GM12878 (cell line): ENCODE data around the gene IMMT. TPM values are rescaled to one million over a fixed set of nuclear protein-coding genes. Genes with fewer than 3 reads are reported as not detected.

Experiments used
- CBFB ChIP-seq: IDR thresholded peaks from 2 replicates; pipeline ENCODE4 v1.6.1; 2016; ENCODE audit warnings: antibody characterized with exemption, low read depth
- EZH2 ChIP-seq: IDR thresholded peaks from 2 replicates; pipeline ENCODE4 v1.6.1; 2012; ENCODE audit warnings: low read depth, mild to moderate bottlenecking, control low read depth, inconsistent platforms, low read length, borderline replicate concordance; ENCODE audit not compliant: control insufficient read depth
- GATAD2B ChIP-seq: fragments of 450-650 bp; conservative IDR thresholded peaks from 2 replicates; pipeline ENCODE4 v1.6.1; 2017; ENCODE audit warnings: low read depth, mild to moderate bottlenecking, moderate library complexity
- HDAC2 ChIP-seq: fragments of 200-600 bp; sonication (generic); IDR thresholded peaks from 2 replicates; pipeline ENCODE4 v1.6.1; 2017
- JUNB ChIP-seq: IDR thresholded peaks from 2 replicates; pipeline ENCODE4 v1.6.1; 2016; ENCODE audit warnings: antibody characterized with exemption, mild to moderate bottlenecking
- MTA3 ChIP-seq: IDR thresholded peaks from 2 replicates; pipeline ENCODE4 v1.6.1; 2012; ENCODE audit warnings: low read length, inconsistent platforms, borderline replicate concordance
- MYC ChIP-seq: IDR thresholded peaks from 2 replicates; pipeline ENCODE4 v1.6.1; 2011; ENCODE audit warnings: mild to moderate bottlenecking, low read length, moderate library complexity, inconsistent platforms; ENCODE audit not compliant: insufficient read depth, insufficient replicate concordance, insufficient read length, severe bottlenecking
- RELA ChIP-seq: fragments of 450-650 bp; IDR thresholded peaks from 2 replicates; pipeline ENCODE4 v1.8.0; 2014; ENCODE audit warnings: borderline replicate concordance; ENCODE audit not compliant: partially characterized antibody
- RFX5 ChIP-seq: IDR thresholded peaks from 2 replicates; pipeline ENCODE4 v1.6.1; 2011; ENCODE audit warnings: low read depth, low read length, improper control_type of control experiment
- STAT1 ChIP-seq: fragments of 450-650 bp; conservative IDR thresholded peaks from 2 replicates; pipeline ENCODE4 v1.6.1; 2014; ENCODE audit warnings: antibody characterized with exemption, mild to moderate bottlenecking
- ZSCAN29 ChIP-seq: fragments of 450-650 bp; IDR thresholded peaks from 2 replicates; pipeline ENCODE4 v1.6.1; 2017; ENCODE audit warnings: mild to moderate bottlenecking, moderate library complexity
- polyA plus RNA-seq, 11 experiments: library from polyadenylated mRNA; depleted of rRNA in 4 of 11; unstranded in 6 of 11; stranded (reverse) in 5 of 11; fragments of >200 nt; fragmentation: Nextera tagmentation in 4 of 11; fragmentation: Illumina TruSeq in 1 of 11; extraction: Ambion mirVana in 4 of 11; extraction: Trizol in 1 of 11; gene quantifications; 1 replicate in 1 of 11; 2 replicates in 10 of 11; pipeline versions ENCODE4 v1.2.1 to v1.2.3, GENCODE V29; 2011 to 2016; ENCODE audit warnings: inconsistent platforms in 2 of 11, missing spikeins in 2 of 11, low read depth in 1 of 11
- total RNA-seq, 4 experiments: library from RNA; depleted of rRNA in 3 of 4; stranded (reverse); fragments of >200 nt in 3 of 4; fragmentation: Illumina TruSeq in 1 of 4; extraction: Trizol in 1 of 4; gene quantifications; 2 replicates each; pipeline versions ENCODE4 v1.2.1 to v1.2.3, GENCODE V29; 2013 to 2021
- TF ChIP-seq, protein P1 (sequence below): fragments of 450-650 bp; IDR thresholded peaks from 2 replicates; pipeline ENCODE4 v1.6.1; 2016; ENCODE audit warnings: mild to moderate bottlenecking, moderate library complexity, borderline replicate concordance
- TF ChIP-seq, protein P2 (sequence below): fragments of 150-350 bp; IDR thresholded peaks from 2 replicates; pipeline ENCODE4 v1.6.1; 2016; ENCODE audit warnings: low read depth, low read length
- TF ChIP-seq, protein P3 (sequence below): fragments of 450-650 bp; IDR thresholded peaks from 2 replicates; pipeline ENCODE4 v1.6.1; 2017; ENCODE audit warnings: mild to moderate bottlenecking, moderate library complexity
- TF ChIP-seq, protein P4 (sequence below): IDR thresholded peaks from 2 replicates; pipeline ENCODE4 v1.6.1; 2012; ENCODE audit warnings: low read depth, low read length, improper control_type of control experiment

Gene IMMT
- total and polyA plus RNA-seq, 10 of the 15 experiments (the other 5 are each of a cell fraction or from before 2014, with no cell fraction given), result 78.4 to 149 (median 98.7) TPM

DNA sequence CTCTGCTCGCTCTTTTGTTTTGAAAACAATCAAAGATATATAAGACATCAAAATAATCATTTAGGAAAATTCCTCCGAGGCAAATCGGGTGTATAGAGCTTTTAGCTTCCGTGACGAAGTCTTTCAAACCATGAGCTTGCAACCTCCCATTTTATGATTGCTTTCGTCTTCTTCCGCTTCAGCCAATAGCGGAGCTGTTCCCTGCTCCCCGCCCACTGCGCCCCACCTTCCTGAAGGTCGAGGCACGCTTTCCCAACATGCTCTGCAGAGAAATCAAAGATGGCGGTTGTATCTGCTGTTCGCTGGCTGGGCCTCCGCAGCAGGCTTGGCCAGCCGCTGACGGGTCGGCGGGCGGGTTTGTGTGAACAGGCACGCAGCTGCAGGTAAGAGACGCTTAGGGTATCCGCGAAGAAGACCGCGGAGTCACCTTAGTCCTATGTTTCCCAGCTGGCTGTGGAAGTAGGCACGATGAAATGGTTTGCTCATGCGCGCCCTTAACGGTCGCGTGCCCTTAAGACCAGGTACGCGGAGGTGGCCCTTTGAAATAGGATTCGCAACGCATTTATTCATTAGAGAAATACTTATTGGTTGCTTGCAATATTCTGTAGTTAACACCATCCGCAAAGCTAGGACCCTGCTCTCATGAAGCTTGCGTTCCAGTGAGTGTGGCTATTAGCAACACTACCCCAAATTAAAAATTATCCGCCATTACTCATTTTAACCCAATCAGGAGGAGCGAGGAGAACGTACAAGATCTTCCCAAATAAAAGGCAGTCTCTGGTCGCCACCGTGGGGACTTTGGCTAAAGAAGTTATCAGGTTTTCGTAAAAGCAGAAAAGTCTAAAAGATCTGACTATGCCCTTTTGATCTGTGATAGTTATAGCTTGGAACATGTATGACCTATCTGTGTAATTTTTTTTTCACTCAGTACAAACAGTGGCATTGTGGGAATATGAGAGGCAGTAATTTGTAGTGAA, 89.0 kb downstream of the IMMT start, which contains the start of gene PTCD3 (continued):
- TF ChIP-seq, protein P1, sequence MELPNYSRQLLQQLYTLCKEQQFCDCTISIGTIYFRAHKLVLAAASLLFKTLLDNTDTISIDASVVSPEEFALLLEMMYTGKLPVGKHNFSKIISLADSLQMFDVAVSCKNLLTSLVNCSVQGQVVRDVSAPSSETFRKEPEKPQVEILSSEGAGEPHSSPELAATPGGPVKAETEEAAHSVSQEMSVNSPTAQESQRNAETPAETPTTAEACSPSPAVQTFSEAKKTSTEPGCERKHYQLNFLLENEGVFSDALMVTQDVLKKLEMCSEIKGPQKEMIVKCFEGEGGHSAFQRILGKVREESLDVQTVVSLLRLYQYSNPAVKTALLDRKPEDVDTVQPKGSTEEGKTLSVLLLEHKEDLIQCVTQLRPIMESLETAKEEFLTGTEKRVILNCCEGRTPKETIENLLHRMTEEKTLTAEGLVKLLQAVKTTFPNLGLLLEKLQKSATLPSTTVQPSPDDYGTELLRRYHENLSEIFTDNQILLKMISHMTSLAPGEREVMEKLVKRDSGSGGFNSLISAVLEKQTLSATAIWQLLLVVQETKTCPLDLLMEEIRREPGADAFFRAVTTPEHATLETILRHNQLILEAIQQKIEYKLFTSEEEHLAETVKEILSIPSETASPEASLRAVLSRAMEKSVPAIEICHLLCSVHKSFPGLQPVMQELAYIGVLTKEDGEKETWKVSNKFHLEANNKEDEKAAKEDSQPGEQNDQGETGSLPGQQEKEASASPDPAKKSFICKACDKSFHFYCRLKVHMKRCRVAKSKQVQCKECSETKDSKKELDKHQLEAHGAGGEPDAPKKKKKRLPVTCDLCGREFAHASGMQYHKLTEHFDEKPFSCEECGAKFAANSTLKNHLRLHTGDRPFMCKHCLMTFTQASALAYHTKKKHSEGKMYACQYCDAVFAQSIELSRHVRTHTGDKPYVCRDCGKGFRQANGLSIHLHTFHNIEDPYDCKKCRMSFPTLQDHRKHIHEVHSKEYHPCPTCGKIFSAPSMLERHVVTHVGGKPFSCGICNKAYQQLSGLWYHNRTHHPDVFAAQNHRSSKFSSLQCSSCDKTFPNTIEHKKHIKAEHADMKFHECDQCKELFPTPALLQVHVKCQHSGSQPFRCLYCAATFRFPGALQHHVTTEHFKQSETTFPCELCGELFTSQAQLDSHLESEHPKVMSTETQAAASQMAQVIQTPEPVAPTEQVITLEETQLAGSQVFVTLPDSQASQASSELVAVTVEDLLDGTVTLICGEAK, result peak; percentile 71; the same call in 1 of the 2 replicates
- no peak for TF ChIP-seq JUNB
- TF ChIP-seq, protein P2, sequence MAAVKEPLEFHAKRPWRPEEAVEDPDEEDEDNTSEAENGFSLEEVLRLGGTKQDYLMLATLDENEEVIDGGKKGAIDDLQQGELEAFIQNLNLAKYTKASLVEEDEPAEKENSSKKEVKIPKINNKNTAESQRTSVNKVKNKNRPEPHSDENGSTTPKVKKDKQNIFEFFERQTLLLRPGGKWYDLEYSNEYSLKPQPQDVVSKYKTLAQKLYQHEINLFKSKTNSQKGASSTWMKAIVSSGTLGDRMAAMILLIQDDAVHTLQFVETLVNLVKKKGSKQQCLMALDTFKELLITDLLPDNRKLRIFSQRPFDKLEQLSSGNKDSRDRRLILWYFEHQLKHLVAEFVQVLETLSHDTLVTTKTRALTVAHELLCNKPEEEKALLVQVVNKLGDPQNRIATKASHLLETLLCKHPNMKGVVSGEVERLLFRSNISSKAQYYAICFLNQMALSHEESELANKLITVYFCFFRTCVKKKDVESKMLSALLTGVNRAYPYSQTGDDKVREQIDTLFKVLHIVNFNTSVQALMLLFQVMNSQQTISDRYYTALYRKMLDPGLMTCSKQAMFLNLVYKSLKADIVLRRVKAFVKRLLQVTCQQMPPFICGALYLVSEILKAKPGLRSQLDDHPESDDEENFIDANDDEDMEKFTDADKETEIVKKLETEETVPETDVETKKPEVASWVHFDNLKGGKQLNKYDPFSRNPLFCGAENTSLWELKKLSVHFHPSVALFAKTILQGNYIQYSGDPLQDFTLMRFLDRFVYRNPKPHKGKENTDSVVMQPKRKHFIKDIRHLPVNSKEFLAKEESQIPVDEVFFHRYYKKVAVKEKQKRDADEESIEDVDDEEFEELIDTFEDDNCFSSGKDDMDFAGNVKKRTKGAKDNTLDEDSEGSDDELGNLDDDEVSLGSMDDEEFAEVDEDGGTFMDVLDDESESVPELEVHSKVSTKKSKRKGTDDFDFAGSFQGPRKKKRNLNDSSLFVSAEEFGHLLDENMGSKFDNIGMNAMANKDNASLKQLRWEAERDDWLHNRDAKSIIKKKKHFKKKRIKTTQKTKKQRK, result no peak
- TF ChIP-seq RFX5, result no peak
- TF ChIP-seq, protein P3, sequence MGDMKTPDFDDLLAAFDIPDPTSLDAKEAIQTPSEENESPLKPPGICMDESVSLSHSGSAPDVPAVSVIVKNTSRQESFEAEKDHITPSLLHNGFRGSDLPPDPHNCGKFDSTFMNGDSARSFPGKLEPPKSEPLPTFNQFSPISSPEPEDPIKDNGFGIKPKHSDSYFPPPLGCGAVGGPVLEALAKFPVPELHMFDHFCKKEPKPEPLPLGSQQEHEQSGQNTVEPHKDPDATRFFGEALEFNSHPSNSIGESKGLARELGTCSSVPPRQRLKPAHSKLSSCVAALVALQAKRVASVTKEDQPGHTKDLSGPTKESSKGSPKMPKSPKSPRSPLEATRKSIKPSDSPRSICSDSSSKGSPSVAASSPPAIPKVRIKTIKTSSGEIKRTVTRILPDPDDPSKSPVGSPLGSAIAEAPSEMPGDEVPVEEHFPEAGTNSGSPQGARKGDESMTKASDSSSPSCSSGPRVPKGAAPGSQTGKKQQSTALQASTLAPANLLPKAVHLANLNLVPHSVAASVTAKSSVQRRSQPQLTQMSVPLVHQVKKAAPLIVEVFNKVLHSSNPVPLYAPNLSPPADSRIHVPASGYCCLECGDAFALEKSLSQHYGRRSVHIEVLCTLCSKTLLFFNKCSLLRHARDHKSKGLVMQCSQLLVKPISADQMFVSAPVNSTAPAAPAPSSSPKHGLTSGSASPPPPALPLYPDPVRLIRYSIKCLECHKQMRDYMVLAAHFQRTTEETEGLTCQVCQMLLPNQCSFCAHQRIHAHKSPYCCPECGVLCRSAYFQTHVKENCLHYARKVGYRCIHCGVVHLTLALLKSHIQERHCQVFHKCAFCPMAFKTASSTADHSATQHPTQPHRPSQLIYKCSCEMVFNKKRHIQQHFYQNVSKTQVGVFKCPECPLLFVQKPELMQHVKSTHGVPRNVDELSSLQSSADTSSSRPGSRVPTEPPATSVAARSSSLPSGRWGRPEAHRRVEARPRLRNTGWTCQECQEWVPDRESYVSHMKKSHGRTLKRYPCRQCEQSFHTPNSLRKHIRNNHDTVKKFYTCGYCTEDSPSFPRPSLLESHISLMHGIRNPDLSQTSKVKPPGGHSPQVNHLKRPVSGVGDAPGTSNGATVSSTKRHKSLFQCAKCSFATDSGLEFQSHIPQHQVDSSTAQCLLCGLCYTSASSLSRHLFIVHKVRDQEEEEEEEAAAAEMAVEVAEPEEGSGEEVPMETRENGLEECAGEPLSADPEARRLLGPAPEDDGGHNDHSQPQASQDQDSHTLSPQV, result no peak
- TF ChIP-seq HDAC2, result no peak
- peak; percentile 64 for TF ChIP-seq MYC
- no peak; the same call in 1 of the 2 replicates for TF ChIP-seq CBFB
- no peak for TF ChIP-seq MTA3
- peak; percentile 32 for TF ChIP-seq RELA
- no peak for TF ChIP-seq ZSCAN29
- TF ChIP-seq, protein P4, sequence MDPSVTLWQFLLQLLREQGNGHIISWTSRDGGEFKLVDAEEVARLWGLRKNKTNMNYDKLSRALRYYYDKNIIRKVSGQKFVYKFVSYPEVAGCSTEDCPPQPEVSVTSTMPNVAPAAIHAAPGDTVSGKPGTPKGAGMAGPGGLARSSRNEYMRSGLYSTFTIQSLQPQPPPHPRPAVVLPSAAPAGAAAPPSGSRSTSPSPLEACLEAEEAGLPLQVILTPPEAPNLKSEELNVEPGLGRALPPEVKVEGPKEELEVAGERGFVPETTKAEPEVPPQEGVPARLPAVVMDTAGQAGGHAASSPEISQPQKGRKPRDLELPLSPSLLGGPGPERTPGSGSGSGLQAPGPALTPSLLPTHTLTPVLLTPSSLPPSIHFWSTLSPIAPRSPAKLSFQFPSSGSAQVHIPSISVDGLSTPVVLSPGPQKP, result peak; percentile 60; the same call in 1 of the 2 replicates
- TF ChIP-seq EZH2, result no peak
- TF ChIP-seq STAT1, result no peak
- no peak for TF ChIP-seq GATAD2B
